Stromal cell of bone marrow (primary cell): Measurements from ENCODE around the gene HSPE1.
"Not testable (repeated sequence)": the region's sequence is repeated elsewhere in the genome, so short reads cannot be mapped to it uniquely, and the experiment has no call there.

Experiments
- DNase-seq: peaks from one replicate; pipeline ENCODE4 v3.0.0-alpha.2; 2012; ENCODE audit warnings: low read depth

HSPE1 gene

GRCh38 chr2:197498235-197498936, 1.8 kb upstream of the HSPE1 start:
- DNase-seq = no peak

GRCh38 chr2:197498937-197499593, 1.1 kb upstream of the HSPE1 start:
- DNase-seq = no peak

GRCh38 chr2:197500503-197501131, 438 bp downstream of the HSPE1 start:
- DNase-seq = no peak

- no peak for DNase-seq
These were observed 2.0 kb downstream of the HSPE1 start for GRCh38 chr2:197502201-197502600.

- DNase-seq = no peak
These were observed 2.5 kb downstream of the HSPE1 start for GRCh38 chr2:197502685-197503084.

- no peak for DNase-seq
These were observed 3.8 kb downstream of the HSPE1 start for GRCh38 chr2:197504000-197504399.

GRCh38 chr2:197504512-197504911, 4.3 kb downstream of the HSPE1 start:
- no peak for DNase-seq

GRCh38 chr2:197506658-197507057, 6.5 kb downstream of the HSPE1 start:
- no peak for DNase-seq

- DNase-seq = no peak
These were observed 13.7 kb downstream of the HSPE1 start for GRCh38 chr2:197513915-197514314.

- DNase-seq = no peak
These were observed 14.6 kb downstream of the HSPE1 start for GRCh38 chr2:197514754-197515153.

GRCh38 chr2:197515315-197515738, 15.1 kb downstream of the HSPE1 start:
- no peak for DNase-seq

- peak; percentile 86 for DNase-seq
These were observed 15.7 kb downstream of the HSPE1 start, which contains the start of gene MOB4 for GRCh38 chr2:197515739-197516392. MOB4 (plus strand) TSS chr2:197516066; CDS start chr2:197516087, 21 bp downstream.

- no peak for DNase-seq
These were observed 16.2 kb downstream of the HSPE1 start for GRCh38 chr2:197516393-197516761.

GRCh38 chr2:197517150-197517549, 17.0 kb downstream of the HSPE1 start:
- no peak for DNase-seq

GRCh38 chr2:197538412-197538811, 38.2 kb downstream of the HSPE1 start:
- DNase-seq = no peak

- DNase-seq = no peak
These were observed 39.6 kb downstream of the HSPE1 start for GRCh38 chr2:197539734-197540133.

- no peak for DNase-seq
These were observed 43.0 kb downstream of the HSPE1 start for GRCh38 chr2:197543206-197543605.

GRCh38 chr2:197547163-197547900, 47.2 kb downstream of the HSPE1 start:
- no peak for DNase-seq

GRCh38 chr2:197548582-197548981, 48.4 kb downstream of the HSPE1 start:
- DNase-seq = no peak

- not testable (repeated sequence) for DNase-seq
These were observed 51.1 kb downstream of the HSPE1 start for GRCh38 chr2:197551260-197551659.
